Measurements from ENCODE around the gene CHRNA9.

DNA sequence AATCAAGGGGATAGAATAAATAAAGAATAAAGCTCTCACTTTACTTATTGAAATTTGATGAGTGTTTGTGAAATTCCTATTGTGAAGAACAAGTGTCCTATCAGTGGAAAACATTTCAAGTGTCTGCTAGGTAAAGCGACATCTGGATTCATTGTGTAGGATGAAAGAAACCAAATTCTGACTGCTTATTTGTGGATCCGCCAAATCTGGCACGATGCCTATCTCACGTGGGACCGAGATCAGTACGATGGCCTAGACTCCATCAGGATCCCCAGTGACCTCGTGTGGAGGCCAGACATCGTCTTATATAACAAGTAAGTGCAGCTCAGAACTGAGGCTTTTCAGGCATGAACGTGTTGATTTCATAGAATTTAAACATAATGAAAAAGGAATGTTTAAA is 1.9 kb downstream of the CHRNA9 start:
- TF ChIP-seq TAF1 (IDR thresholded peaks at IDR 0.05; ENCODE audit: borderline replicate concordance, low read depth, low read length) (no peak), RFX5 (IDR thresholded peaks at IDR 0.05; ENCODE audit: low read length) (no peak), POLR2AphosphoS5 (IDR thresholded peaks at IDR 0.05; ENCODE audit: low read depth, low read length) (no peak)
- TF ChIP-seq, protein P1, sequence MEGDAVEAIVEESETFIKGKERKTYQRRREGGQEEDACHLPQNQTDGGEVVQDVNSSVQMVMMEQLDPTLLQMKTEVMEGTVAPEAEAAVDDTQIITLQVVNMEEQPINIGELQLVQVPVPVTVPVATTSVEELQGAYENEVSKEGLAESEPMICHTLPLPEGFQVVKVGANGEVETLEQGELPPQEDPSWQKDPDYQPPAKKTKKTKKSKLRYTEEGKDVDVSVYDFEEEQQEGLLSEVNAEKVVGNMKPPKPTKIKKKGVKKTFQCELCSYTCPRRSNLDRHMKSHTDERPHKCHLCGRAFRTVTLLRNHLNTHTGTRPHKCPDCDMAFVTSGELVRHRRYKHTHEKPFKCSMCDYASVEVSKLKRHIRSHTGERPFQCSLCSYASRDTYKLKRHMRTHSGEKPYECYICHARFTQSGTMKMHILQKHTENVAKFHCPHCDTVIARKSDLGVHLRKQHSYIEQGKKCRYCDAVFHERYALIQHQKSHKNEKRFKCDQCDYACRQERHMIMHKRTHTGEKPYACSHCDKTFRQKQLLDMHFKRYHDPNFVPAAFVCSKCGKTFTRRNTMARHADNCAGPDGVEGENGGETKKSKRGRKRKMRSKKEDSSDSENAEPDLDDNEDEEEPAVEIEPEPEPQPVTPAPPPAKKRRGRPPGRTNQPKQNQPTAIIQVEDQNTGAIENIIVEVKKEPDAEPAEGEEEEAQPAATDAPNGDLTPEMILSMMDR (IDR thresholded peaks at IDR 0.05): no peak
- TF ChIP-seq, protein P2, sequence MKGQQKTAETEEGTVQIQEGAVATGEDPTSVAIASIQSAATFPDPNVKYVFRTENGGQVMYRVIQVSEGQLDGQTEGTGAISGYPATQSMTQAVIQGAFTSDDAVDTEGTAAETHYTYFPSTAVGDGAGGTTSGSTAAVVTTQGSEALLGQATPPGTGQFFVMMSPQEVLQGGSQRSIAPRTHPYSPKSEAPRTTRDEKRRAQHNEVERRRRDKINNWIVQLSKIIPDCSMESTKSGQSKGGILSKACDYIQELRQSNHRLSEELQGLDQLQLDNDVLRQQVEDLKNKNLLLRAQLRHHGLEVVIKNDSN (IDR thresholded peaks at IDR 0.05; ENCODE audit: borderline replicate concordance, low read depth): no peak
- TF ChIP-seq, protein P3, sequence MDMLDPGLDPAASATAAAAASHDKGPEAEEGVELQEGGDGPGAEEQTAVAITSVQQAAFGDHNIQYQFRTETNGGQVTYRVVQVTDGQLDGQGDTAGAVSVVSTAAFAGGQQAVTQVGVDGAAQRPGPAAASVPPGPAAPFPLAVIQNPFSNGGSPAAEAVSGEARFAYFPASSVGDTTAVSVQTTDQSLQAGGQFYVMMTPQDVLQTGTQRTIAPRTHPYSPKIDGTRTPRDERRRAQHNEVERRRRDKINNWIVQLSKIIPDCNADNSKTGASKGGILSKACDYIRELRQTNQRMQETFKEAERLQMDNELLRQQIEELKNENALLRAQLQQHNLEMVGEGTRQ (IDR thresholded peaks at IDR 0.05; ENCODE audit: borderline replicate concordance, low read depth, low read length): no peak
- TF ChIP-seq, protein P4, sequence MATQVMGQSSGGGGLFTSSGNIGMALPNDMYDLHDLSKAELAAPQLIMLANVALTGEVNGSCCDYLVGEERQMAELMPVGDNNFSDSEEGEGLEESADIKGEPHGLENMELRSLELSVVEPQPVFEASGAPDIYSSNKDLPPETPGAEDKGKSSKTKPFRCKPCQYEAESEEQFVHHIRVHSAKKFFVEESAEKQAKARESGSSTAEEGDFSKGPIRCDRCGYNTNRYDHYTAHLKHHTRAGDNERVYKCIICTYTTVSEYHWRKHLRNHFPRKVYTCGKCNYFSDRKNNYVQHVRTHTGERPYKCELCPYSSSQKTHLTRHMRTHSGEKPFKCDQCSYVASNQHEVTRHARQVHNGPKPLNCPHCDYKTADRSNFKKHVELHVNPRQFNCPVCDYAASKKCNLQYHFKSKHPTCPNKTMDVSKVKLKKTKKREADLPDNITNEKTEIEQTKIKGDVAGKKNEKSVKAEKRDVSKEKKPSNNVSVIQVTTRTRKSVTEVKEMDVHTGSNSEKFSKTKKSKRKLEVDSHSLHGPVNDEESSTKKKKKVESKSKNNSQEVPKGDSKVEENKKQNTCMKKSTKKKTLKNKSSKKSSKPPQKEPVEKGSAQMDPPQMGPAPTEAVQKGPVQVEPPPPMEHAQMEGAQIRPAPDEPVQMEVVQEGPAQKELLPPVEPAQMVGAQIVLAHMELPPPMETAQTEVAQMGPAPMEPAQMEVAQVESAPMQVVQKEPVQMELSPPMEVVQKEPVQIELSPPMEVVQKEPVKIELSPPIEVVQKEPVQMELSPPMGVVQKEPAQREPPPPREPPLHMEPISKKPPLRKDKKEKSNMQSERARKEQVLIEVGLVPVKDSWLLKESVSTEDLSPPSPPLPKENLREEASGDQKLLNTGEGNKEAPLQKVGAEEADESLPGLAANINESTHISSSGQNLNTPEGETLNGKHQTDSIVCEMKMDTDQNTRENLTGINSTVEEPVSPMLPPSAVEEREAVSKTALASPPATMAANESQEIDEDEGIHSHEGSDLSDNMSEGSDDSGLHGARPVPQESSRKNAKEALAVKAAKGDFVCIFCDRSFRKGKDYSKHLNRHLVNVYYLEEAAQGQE (IDR thresholded peaks at IDR 0.05; ENCODE audit: low read depth, low read length): no peak
- TF ChIP-seq, protein P5, sequence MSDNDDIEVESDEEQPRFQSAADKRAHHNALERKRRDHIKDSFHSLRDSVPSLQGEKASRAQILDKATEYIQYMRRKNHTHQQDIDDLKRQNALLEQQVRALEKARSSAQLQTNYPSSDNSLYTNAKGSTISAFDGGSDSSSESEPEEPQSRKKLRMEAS (IDR thresholded peaks at IDR 0.05; ENCODE audit: low read depth): no peak
